ENCODE results near the gene NDC1.
"Not testable (repeated sequence)": the region's sequence is repeated elsewhere in the genome, so short reads cannot be mapped to it uniquely, and the experiment has no call there.

The NDC1 gene

DNA sequence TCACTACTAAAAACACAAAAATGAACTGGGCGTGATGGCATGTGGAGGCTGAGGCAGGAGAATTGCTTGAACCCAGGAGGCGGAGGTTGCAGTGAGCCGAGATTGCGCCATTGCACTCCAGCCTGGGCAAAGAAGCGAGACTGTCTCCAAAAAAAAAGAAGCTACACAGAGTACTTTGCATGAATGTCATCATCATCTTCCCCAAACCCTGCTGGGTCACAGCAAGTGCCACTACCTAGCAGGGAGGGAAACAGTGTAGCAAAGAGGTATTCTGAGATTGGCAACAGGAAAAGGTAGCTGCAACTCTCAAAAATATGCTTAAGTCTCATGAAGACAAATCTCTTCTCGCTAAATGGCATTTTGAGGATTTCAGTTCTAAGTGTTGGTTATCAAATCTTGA, 12.8 kb downstream of the NDC1 start:
- no peak for DNase-seq (ENCODE audit: low spot score)

DNA sequence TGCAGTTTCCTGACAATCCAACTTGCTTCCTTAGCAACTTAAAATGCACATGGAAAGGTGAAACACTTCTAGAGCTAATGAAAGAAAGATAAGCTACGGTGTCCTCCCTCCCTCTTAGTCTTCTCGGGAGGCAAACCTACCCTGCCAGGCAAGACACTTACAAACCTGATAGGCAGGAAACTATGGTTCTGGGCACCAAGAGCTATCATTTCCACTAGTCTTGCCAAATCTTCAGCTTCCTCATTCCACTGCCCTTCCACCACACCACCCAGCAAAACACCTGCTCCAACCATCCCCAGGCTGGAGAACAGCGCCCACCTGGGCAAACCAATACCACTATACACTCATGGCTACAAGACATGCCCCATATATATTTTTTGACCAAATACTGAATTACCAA, 15.2 kb downstream of the NDC1 start:
- no peak for DNase-seq (ENCODE audit: low spot score)

DNA sequence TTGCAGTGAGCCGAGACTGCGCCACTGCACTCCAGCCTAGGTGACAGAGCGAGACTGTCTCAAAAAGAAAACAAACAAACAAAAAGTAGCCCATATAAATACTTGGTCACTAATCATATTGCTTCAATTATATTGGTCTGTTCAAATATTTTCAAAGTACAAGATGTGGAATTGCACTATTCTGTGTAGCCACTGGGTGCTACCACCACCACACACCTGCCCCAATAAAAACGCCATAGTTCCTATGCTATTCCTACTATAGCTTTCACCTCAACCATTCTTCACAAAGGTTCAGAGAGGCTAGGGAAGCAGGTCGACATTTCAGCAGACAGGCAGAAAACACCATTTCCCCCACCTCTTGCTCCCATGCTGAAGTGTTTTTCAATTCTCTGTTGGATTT, 16.7 kb downstream of the NDC1 start:
- no peak for DNase-seq (ENCODE audit: low spot score)

DNA sequence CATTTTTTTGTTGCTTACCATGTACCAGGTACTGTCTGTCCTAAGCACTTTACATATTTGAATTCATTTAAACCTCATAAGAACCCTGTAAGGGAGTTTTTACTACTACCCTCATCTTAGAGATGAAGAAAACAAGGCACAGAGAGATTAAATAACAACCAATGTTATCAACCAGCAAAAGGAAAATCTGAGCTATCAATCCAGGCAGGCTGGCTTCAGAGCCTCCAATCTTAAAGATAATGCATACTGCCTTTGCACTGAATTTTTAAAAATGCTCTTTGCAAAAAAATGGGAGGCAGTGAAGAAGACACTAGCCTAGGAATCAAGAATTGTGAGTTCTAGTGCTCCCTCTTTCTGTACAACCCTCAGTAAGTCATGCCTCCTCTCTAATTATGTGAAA, 18.7 kb downstream of the NDC1 start:
- DNase-seq (ENCODE audit: low spot score) = no peak

DNA sequence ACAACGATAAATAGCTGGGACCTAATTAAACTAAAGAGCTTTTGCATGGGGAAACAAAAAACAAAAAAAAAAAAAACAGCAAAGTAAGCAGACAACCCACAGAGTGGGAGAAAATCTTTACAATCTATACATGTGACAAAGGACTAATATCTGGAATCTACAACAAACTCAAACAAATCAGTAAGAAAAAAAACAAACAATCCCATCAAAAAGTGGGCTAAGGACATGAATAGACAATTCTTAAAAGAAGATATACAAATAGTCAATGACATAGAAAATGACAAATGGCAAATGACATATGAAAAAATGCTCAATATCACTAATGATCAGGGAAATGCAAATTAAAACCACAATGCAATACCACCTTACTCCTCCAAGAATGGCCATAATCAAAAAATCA, 21.5 kb downstream of the NDC1 start:
- DNase-seq (ENCODE audit: low spot score) = not testable (repeated sequence)

DNA sequence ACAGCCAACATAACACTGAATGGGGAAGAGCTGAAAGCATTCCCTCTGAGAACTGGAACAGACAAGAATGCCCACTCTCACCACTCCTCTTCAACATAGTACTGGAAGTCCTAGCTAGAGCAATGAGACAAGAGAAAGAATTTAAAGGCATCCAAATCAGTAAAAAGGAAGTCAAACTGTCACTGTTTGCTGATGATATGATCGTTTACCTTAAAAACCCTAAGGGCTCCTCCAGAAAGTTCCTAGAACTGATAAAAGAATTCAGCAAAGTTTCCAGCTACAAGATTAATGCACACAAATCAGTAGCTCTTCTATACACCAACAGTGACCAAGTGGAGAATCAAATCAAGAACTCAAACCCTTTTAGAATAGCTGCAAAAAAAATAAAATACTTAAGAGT, 22.6 kb downstream of the NDC1 start:
- not testable (repeated sequence) for DNase-seq (ENCODE audit: low spot score)

DNA sequence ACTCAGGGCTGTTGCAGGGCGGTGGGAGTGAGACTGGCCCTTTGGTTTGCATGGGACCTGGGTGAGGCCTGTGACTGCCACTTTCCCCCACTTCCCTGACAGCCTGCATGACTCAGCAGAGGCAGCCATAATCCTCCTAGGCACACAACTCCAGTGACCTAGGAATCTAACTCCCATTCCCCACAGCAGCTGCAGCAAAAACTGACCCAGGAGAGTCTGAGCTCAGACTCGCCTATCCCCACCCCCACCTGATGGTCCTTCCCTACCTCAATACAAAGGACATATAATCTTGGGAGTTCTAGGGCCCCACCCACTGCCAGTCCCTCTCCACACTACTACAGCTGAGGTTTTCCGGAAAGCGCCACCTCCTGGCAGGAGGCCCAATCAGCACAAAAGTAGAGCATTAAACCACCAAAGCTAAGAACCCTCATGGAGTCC, 26.7 kb downstream of the NDC1 start:
- no peak for DNase-seq (ENCODE audit: low spot score)

DNA sequence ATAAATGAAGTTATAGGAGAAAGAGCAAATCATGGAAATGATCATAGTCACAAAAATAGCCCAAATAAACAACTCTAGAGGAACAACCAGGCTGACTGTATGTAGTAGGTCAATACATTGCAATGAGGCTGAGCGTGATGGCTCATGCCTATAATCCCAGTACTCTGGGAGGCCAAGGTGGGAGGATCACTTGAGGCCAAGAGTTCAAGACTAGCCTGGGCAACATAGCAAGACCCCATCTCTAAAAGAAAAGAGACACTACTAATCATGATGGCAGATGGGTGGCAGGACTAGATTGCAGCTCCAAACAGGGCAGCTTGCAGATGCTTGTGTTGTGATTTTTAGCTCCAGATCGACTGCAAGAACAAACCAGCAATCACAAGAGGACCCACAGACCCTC, 27.6 kb downstream of the NDC1 start:
- DNase-seq (ENCODE audit: low spot score) = no peak

DNA sequence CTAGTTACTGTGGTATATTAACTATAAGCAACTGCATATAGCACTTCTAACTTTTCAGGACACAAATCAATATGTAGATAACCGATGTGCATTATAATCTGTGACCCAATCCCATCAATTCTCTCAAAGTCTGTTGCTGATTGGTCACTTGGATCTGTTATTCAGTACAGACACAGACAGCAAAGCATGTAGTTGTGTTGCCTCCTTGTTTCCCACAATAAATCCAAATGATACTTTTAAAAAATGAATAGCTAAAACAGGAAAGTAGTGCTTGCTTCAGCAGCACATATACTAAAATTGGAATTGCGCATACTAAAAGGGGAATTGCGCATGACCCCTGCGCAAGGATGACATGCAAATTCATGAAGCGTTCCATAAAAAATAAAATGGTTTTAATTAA, 28.1 kb downstream of the NDC1 start:
- no peak for DNase-seq (ENCODE audit: low spot score)

DNA sequence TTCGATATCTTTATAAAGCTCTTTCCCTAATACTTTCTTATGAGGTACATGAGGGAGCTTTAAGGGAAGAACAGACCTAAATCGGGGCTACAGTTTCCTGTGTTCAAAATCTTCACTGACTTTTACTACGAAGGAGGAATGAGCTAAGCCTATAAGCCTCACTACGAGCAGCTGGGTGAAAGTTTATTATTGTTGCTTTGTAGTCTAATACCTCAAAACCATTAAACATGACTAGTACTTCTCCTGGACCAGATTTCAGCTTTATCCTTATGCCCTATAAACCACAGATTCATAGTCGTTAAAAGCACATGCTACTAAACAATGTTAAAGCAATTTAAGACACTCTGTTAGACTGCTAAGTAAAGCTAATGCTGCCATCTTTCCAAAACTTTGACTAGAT, 30.2 kb downstream of the NDC1 start:
- no peak for DNase-seq (ENCODE audit: low spot score)

DNA sequence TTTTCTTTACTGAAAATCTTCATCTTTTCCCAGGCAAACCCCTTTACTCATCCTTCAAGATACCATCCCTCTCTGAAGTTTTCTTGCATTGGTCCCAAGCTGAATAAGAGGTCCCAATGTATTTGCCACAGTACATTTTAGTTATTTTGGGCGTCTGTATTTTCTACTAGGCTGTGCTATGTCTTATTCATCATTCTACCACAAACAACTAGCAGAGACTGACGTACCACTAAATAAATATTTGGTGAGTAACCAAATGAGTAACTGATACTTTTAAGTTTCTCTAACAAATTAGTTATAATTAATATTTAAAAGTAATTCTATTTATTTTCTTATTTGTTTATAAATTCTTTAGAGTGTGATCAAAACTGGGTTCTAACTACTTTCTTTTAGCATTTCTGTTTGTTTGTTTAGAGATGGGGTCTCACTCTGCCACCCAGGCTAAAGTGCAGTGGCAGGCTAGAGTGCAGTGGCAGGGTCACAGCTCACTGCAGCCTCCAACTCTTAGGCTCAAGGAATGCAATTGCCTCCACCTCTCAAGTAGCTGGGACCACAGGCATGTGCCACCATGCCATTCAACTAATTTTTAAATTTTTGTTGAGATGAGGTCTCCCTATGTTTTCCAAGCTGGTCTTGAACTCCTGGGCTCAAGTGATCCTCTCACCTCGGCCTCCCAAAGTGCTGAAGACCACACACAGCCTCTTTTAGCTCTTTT, 33.1 kb downstream of the NDC1 start:
- no peak for DNase-seq (ENCODE audit: low spot score)

DNA sequence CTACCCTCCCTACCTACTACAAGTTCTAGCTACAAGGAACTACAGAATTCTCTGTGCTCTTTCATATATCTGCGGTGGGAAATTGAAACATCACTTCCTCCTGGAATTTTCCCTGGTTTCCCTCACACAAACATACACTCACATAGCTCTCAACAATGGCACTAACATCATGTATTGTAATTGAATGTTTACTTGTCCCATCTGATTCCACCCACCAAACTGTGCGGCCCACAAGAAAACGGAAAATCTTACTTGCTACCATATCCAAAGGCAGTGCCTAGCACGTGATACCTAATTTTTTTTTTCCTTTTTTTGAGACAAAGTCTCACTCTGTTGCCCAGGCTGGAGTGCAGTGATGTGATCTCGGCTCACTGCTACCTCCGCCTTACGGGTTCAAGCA, 33.9 kb downstream of the NDC1 start:
- no peak for DNase-seq (ENCODE audit: low spot score)

DNA sequence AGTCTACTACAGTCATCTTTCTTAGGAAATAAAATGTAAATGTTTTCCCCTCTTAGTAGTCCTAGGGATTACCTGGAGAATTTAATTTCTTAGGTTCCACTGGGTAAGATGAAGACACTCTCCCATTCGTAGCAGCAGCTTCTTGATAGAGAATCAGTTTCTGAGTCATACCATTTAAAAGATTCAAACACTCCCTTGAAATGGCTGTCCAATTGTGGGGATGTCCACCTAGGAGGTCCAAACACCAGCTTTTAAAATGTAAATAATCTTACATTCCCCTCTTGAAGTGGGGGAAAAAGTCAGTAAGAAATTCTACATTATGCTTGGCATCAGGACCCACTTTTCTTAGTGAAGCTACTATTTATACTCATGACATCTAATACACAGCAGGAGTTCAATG, 37.5 kb downstream of the NDC1 start:
- no peak for DNase-seq (ENCODE audit: low spot score)

DNA sequence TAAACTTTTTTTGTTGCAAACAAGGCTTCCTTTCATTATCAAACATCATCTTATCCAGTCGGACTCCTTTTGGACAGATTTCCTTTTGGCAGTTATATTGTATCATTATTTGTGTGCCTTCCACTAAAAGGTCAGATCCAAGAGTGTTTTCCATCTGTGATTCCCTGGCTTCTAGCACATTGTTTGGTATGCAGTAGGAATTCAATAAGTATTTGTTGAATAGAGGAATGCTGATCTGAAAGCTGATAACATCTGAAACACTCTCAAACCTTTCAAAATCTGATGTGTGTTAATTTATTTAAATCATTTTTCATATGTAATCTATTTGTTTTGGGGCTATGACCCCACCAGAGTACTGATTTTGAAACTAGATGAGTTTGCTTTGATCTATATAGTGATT, 39.0 kb downstream of the NDC1 start:
- DNase-seq (ENCODE audit: low spot score) = peak; percentile 13

DNA sequence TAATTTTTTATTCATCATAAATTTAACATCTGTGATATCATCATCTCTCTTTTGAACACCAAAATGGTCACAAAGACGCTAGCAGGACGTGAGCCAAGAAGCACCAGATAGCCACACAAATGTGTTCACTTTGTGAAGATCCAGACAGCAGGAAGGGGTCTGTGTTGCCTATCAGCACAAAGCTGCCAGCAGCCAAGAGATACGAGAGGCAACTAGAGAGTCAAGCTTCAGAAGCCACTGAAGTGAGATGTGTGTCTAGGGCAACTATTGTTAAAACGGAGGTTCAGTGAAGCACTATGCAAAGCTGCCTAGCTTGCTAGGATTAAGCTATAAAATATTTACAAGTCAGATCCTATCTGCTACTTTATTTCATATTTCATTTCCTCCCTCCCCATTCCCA, 45.3 kb downstream of the NDC1 start:
- DNase-seq (ENCODE audit: low spot score) = no peak

DNA sequence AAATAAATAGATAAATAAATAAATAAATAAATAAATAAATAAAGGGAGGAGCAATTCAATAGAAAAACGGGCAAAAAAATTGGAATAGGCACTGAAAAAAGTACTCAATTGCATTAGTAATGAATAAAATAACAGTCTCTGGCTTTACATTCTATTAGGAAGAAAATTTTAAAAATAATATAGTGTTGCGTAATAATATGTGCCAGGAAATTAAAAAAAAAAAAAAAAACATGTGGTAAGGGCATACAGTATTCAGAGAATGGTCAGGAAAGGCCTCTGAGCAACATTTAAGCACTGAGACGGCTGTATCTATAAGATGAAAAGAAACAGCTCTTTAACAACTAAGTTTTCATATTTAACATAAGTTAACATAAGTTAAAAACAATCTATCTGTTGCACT, 50.4 kb downstream of the NDC1 start:
- no peak for DNase-seq (ENCODE audit: low spot score)

DNA sequence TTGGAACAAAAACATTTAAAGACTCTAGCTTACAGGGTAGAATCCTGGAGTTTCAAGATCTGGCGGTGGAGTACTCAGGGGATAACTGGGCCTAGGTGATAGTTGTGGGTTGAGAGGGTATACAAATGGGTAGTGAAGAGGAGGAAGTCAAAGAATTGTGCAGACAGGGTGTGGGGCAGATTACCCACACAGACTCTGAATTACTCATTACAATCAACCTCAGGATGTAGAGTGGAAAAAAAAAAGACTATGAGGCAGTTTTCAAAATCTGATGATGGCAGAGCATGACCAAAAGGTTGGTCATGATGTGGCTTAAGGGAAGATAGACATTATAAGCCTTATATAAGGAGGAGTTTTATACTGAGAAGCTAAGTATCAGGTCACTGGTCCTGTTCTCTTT, 55.0 kb downstream of the NDC1 start:
- no peak for DNase-seq (ENCODE audit: low spot score)

DNA sequence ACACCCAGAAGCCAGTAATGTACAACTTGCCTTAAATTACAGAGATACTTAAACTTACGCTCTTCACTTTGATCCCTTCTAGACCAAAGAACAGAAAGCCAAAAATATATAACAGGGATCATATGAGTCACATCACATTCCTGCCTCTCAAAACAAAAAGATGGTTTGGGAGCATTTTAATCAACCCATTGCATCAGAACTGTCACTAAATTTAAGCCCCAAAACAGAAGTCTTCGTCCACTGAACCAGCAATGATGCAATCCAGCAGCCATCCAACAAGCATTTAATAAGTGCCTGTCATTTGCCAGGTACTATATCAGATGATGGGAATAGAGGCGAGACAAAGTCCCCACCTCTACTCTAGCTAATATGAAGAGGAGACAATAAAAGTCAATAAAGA, 56.4 kb downstream of the NDC1 start:
- DNase-seq (ENCODE audit: low spot score) = no peak

DNA sequence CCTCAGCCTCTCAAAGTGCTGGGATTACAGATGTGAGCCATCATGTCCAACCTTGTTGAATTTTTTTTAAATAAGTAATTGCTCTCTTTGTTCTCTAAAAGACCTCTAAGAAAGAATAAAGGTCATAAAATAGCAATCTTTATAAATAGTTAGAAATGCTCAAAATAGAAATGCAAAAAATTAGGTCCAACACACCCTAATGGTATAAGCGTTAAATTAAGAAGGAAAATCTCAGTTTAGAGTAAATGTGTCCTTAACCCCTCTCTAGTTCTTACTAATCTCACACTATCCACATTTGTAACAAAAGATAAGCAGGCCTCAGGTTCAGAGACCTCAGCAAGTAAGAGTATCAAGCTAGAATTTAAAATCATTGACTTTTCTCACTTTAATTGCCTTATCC, 60.8 kb downstream of the NDC1 start:
- DNase-seq (ENCODE audit: low spot score) = no peak

DNA sequence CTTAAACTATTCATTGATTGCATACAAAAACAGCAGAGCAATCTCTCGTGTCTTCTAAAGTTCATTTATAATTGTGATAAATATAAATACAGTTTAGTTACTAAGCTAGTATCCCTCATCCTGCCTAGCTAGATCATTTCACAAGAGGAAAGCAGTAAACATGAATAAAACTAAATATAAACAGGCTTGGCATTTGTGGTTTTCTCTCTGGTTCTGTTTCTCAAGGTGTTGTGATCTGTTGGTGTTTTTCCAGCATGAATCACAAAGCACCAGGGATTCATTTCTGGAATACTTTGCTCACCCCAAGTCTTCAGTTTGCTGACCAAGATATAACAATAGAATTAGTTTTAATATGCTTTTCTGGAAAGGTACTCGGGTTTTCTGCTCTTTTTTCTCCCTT, 66.4 kb downstream of the NDC1 start:
- no peak for DNase-seq (ENCODE audit: low spot score)

DNA sequence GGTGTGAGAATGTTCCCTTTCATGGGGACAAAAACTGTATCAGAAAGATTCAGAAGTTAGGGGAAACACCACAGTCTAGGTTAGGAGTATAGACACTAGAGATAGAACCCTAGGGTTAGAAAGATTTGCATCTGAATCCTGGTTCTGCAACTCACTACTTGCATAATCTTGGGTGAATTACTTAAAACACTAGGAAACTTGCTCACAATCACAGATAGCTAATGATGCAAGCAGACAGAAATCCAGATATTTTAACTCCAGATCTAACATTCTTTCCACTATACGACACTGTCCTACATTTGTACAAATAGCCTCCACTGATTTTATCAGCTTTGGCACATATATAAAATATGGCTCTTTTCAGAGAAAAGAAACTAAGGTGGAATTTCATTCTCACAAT, 68.3 kb downstream of the NDC1 start:
- no peak for DNase-seq (ENCODE audit: low spot score)

DNA sequence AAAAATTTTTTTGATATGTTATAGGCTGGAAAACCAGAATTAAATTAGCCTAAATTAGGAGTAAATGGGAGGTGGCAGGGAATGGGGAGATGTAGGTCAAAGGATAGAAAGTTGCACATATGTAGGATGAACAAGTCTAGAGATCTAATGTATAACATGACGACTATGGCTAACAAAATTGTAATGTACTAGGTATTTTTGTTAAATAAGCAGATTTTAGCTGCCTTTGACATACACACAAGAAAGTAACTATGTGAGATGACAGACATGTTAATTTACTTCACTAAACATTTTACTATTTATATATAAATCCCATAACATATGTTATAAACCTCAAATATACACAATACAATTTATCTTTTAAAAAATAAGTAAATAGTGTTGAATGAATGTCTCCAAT, 68.9 kb downstream of the NDC1 start:
- no peak for DNase-seq (ENCODE audit: low spot score)

DNA sequence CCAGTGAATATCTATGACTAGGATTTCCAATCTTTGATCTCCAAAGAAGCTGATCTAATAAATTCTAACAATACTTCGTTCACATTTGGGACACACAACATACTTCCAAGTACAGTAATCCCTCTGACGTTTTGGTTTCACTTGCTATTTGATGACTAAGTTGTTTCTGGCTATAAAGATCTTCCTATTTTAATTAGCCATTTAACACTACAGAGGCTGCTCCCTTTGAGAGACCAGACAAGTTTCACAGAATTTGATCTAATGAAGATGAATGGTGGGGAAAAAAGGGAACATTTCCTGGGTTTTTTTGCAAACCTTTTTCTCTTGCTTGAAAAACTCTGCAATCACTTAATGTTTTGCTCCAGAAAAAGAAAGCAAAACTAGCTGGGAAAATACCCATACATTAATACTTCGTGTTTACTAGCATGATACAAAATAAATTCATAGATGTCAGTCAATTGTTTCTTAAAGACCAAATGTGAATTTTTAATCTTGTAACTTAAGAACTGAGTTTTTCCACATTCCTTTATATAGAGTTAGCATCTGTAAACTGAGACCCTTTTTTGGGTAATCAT, 71.2 kb downstream of the NDC1 start:
- peak; percentile 41 for DNase-seq (ENCODE audit: low spot score)

DNA sequence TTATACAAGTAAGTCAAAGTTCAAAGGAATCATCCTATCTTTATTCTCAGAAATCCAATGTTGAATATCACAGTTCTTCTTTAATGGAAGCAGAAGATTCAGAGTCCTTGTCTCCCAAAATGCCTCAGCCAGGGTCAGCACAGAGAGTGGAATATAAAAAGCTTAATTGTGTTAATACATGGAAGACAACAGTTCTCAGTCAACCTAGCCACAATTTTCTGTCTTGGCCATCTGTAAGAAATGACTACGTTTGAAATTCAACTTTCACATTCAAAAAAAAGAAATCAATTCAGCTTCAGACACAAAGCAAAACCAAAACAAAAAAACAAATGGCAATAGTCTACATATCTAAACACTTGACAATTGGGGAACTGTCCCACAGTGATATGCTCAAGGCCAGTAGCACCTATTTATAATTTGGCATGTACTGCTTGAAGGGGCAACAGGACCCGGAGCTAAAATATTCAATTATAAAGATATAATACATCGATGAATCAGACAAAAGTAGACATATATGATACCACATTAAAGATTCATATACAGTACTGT, 71.8 kb downstream of the NDC1 start:
- DNase-seq (ENCODE audit: low spot score) = no peak

Data from COLO829 (cell line).